Measurements from ENCODE around the gene ANKMY2. TPM values are rescaled to one million over a fixed set of nuclear protein-coding genes. Genes with fewer than 3 reads are reported as not detected.

Gene ANKMY2
- total RNA-seq, 2 donors from 2014 or later: 37.7 to 73.4 TPM

GRCh38 chr7:16561943-16562342, 83.6 kb downstream of the ANKMY2 start:
- 93 to 100% methylated on average over 2 to 3 of the region's 3 CpGs for WGBS, 2 experiments (ENCODE audit: insufficient coverage in 1 of 2, insufficient read length in 1 of 2)
- H3K27ac ChIP-seq (ENCODE audit: low read depth, low read length): no peak overlapping the region
- no peak for DNase-seq
- H3K27me3 Mint-ChIP-seq (ENCODE audit: insufficient read depth): no peaks in the 10 kb centered on the region
- H3K27ac Mint-ChIP-seq: no peak overlapping the region
- H3K9ac ChIP-seq (ENCODE audit: extremely low read depth, low read length, poor library complexity, severe bottlenecking): no peak overlapping the region
- H3K4me3 ChIP-seq (ENCODE audit: low read length): no peak overlapping the region
- peaks cover 3% of the 10 kb centered on the region for H3K4me1 Mint-ChIP-seq
- H3K27me3 ChIP-seq (ENCODE audit: control insufficient read depth, insufficient read depth, low read length, poor library complexity, severe bottlenecking): no peaks in the 10 kb centered on the region
- TF ChIP-seq, protein P1, sequence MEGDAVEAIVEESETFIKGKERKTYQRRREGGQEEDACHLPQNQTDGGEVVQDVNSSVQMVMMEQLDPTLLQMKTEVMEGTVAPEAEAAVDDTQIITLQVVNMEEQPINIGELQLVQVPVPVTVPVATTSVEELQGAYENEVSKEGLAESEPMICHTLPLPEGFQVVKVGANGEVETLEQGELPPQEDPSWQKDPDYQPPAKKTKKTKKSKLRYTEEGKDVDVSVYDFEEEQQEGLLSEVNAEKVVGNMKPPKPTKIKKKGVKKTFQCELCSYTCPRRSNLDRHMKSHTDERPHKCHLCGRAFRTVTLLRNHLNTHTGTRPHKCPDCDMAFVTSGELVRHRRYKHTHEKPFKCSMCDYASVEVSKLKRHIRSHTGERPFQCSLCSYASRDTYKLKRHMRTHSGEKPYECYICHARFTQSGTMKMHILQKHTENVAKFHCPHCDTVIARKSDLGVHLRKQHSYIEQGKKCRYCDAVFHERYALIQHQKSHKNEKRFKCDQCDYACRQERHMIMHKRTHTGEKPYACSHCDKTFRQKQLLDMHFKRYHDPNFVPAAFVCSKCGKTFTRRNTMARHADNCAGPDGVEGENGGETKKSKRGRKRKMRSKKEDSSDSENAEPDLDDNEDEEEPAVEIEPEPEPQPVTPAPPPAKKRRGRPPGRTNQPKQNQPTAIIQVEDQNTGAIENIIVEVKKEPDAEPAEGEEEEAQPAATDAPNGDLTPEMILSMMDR (conservative IDR thresholded peaks at IDR 0.05): no peak
- H3K4me1 ChIP-seq (ENCODE audit: control insufficient read depth, insufficient read depth, low read length): no peaks in the 10 kb centered on the region
- H3K36me3 Mint-ChIP-seq (ENCODE audit: low read depth): no peaks in the 10 kb centered on the region
- H3K36me3 ChIP-seq (ENCODE audit: control insufficient read depth, insufficient read depth, low read length): no peaks in the 10 kb centered on the region
- no peak overlapping the region for H3K4me3 Mint-ChIP-seq
- no peaks in the 10 kb centered on the region for H3K9me3 Mint-ChIP-seq
- H3K9me3 ChIP-seq (ENCODE audit: control insufficient read depth, low read length): no peaks in the 10 kb centered on the region

DNA sequence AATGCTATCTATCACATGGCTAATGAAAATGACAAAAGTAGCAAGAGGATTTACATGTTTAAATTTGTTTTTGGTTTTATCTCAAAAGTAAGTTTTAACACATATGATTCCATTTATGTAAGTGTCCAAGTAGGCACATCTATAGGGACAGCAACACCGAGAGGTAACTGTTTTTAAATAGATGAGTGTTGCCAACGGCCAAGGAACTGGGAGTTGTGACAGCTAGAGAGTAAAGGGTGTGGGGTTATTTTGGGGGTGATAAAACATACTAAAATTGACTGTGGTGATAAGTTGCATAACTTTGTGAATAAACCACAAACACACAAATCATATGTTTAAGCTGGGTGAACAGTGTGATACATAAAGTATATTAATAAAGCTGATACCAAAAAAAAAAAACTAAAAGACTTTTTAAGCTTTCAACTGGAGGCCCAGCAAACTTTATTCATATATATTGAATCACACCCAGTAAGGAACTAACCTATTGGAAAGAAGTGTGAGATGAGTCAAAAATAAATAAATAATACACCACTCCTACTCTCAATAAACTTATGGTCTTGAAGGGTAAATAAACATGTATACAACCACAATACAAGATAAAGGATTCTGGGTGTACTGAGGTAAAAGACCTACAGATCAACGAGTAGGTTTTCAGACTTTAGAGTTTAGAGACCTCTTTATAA, 85.9 kb downstream of the ANKMY2 start:
- no peak overlapping the region for H3K4me3 Mint-ChIP-seq
- H3K36me3 Mint-ChIP-seq (ENCODE audit: low read depth): no peaks in the 10 kb centered on the region
- Histone ChIP-seq H3K9me3 (ENCODE audit: control insufficient read depth, low read length) (no peaks in the 10 kb centered on the region), H3K27me3 (ENCODE audit: control insufficient read depth, insufficient read depth, low read length, poor library complexity, severe bottlenecking) (no peaks in the 10 kb centered on the region), H3K27ac (ENCODE audit: low read depth, low read length) (no peak overlapping the region), H3K9ac (ENCODE audit: extremely low read depth, low read length, poor library complexity, severe bottlenecking) (no peak overlapping the region), H3K36me3 (ENCODE audit: control insufficient read depth, insufficient read depth, low read length) (no peaks in the 10 kb centered on the region), H3K4me1 (ENCODE audit: control insufficient read depth, insufficient read depth, low read length) (no peaks in the 10 kb centered on the region), H3K4me3 (ENCODE audit: low read length) (no peak overlapping the region)
- no peaks in the 10 kb centered on the region for H3K9me3 Mint-ChIP-seq
- no peak for DNase-seq
- H3K4me1 Mint-ChIP-seq: peaks cover 1% of the 10 kb centered on the region
- 94% methylated on average over 3 of the region's 3 CpGs; no CpG with 5 or more reads in 1 of the 2 experiments for WGBS, 2 experiments (ENCODE audit: insufficient coverage in 1 of 2, insufficient read length in 1 of 2)
- no peak overlapping the region for H3K27ac Mint-ChIP-seq
- no peaks in the 10 kb centered on the region for H3K27me3 Mint-ChIP-seq (ENCODE audit: insufficient read depth)
- TF ChIP-seq, protein P1 (conservative IDR thresholded peaks at IDR 0.05): no peak

DNA sequence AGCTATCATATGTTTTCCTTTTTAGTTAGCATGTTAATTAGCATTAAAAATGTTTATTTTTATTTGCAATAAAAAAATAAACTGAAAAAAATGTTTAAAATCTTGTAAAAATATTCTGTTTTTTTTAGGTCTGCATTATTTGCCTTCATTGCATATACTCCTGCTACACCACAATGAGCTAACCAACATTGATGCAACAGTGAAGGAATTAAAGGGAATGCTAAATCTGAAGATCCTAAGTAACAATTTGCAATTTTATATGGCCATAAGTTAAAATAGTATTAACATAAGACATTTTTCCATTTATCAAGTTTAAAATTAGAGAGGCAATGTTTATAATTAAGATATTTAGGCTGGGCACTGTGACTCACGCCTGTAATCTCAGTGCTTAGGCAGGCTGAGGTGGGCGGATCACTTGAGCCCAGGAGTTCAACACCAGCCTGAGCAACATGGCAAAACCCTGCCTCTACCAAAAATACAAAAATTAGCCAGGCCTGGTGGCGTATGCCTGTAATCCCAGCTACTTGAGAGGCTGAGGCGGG, 86.7 kb downstream of the ANKMY2 start:
- H3K9me3 Mint-ChIP-seq: no peaks in the 10 kb centered on the region
- no peaks in the 10 kb centered on the region for H3K36me3 Mint-ChIP-seq (ENCODE audit: low read depth)
- H3K27me3 ChIP-seq (ENCODE audit: control insufficient read depth, insufficient read depth, low read length, poor library complexity, severe bottlenecking): no peaks in the 10 kb centered on the region
- no peak overlapping the region for H3K4me3 ChIP-seq (ENCODE audit: low read length)
- TF ChIP-seq, protein P1 (conservative IDR thresholded peaks at IDR 0.05): no peak
- no peak overlapping the region for H3K27ac Mint-ChIP-seq
- H3K4me1 ChIP-seq (ENCODE audit: control insufficient read depth, insufficient read depth, low read length): no peaks in the 10 kb centered on the region
- no peak overlapping the region for H3K27ac ChIP-seq (ENCODE audit: low read depth, low read length)
- no peak for DNase-seq
- no peaks in the 10 kb centered on the region for H3K27me3 Mint-ChIP-seq (ENCODE audit: insufficient read depth)
- H3K9ac ChIP-seq (ENCODE audit: extremely low read depth, low read length, poor library complexity, severe bottlenecking): no peak overlapping the region
- WGBS, 2 experiments (ENCODE audit: insufficient coverage in 1 of 2, insufficient read length in 1 of 2): 93 to 95% methylated on average over 4 of the region's 4 CpGs
- no peak overlapping the region for H3K4me3 Mint-ChIP-seq
- peaks cover 1% of the 10 kb centered on the region for H3K4me1 Mint-ChIP-seq
- no peaks in the 10 kb centered on the region for H3K9me3 ChIP-seq (ENCODE audit: control insufficient read depth, low read length)
- no peaks in the 10 kb centered on the region for H3K36me3 ChIP-seq (ENCODE audit: control insufficient read depth, insufficient read depth, low read length)

Data from endodermal cell (in vitro differentiated cells).